Stimulated activated CD4-positive, alpha-beta T cell treated with anti-CD3 and anti-CD28 coated beads, Interleukin-12 subunit alpha, Interleukin-12 subunit beta, amount 100 ng/mL, for 24 hours (primary cell): ENCODE results near the gene SLC26A3.
A peak's percentile ranks its signal among the peaks of the same experiment; 100 is the strongest.

Experiments used
- DNase-seq, 2 experiments: peaks; one replicate each; pipeline ENCODE4 v3.0.0-alpha.2; 2020; ENCODE audit warnings: low read depth in 2 of 2

SLC26A3 gene

GRCh38 chr7:107816011-107816566 lies 13.1 kb upstream of the SLC26A3 start:
- no peak for DNase-seq

GRCh38 chr7:107815254-107815882 lies 12.3 kb upstream of the SLC26A3 start:
- peak in 1 of 2 experiments; percentile 15 for DNase-seq

GRCh38 chr7:107813524-107813923 lies 10.5 kb upstream of the SLC26A3 start:
- peak in 1 of 2 experiments; percentile 31 for DNase-seq

GRCh38 chr7:107811934-107812333 lies 8.9 kb upstream of the SLC26A3 start:
- DNase-seq = no peak

GRCh38 chr7:107810626-107811025 lies 7.6 kb upstream of the SLC26A3 start:
- DNase-seq = no peak

- no peak for DNase-seq
These were observed 6.2 kb upstream of the SLC26A3 start for GRCh38 chr7:107809179-107809578.

- no peak for DNase-seq
These were observed 3.3 kb downstream of the SLC26A3 start for GRCh38 chr7:107799647-107800264.

- no peak for DNase-seq
These were observed 10.7 kb downstream of the SLC26A3 start for GRCh38 chr7:107792364-107792763.

- DNase-seq = no peak
These were observed 13.4 kb downstream of the SLC26A3 start for GRCh38 chr7:107789647-107790046.

- DNase-seq = no peak
These were observed 14.4 kb downstream of the SLC26A3 start for GRCh38 chr7:107788662-107789061.

GRCh38 chr7:107788216-107788615 lies 14.8 kb downstream of the SLC26A3 start:
- no peak for DNase-seq

- no peak for DNase-seq
These were observed 17.1 kb downstream of the SLC26A3 start for GRCh38 chr7:107785926-107786325.

- no peak for DNase-seq
These were observed 17.9 kb downstream of the SLC26A3 start for GRCh38 chr7:107785170-107785569.

GRCh38 chr7:107783648-107784047 lies 19.4 kb downstream of the SLC26A3 start:
- DNase-seq = no peak

GRCh38 chr7:107782374-107782773 lies 20.6 kb downstream of the SLC26A3 start:
- DNase-seq = no peak

- DNase-seq = no peak
These were observed 23.4 kb downstream of the SLC26A3 start for GRCh38 chr7:107779647-107780099.

- DNase-seq = no peak
These were observed 24.7 kb downstream of the SLC26A3 start for GRCh38 chr7:107778283-107778682.

- no peak for DNase-seq
These were observed 25.3 kb downstream of the SLC26A3 start for GRCh38 chr7:107777702-107778101.

GRCh38 chr7:107773027-107773426 lies 30.0 kb downstream of the SLC26A3 start:
- no peak for DNase-seq

- DNase-seq = no peak
These were observed 34.8 kb downstream of the SLC26A3 start for GRCh38 chr7:107768263-107768662.

GRCh38 chr7:107767391-107767790 lies 35.6 kb downstream of the SLC26A3 start:
- no peak for DNase-seq

- DNase-seq = no peak
These were observed 44.4 kb downstream of the SLC26A3 start for GRCh38 chr7:107758667-107759066.

GRCh38 chr7:107754642-107755041 lies 48.4 kb downstream of the SLC26A3 start:
- no peak for DNase-seq
